Measurements from ENCODE around the gene NDUFAB1. TPM values are rescaled to one million over a fixed set of nuclear protein-coding genes. Genes with fewer than 3 reads are reported as not detected.
A peak's percentile ranks its signal among the peaks of the same experiment; 100 is the strongest.

The NDUFAB1 gene
- total and polyA plus RNA-seq, 2 of the 13 experiments (the other 11 are each of a cell fraction or from before 2014, with no cell fraction given) = 221 to 601 TPM

- TF ChIP-seq YEATS4 (CRISPR knock-in tag; IDR thresholded peaks at IDR 0.05; ENCODE audit: borderline replicate concordance) (peak; percentile 99), BHLHE40 (IDR thresholded peaks at IDR 0.05; ENCODE audit: low read length) (peak; percentile 59; the same call in 1 of the 2 replicates), SNAPC2 (CRISPR knock-in tag; IDR thresholded peaks at IDR 0.05) (peak; percentile 98), HDAC6 (IDR thresholded peaks at IDR 0.05; ENCODE audit: low read depth, low read length) (no peak), ZNF3 (CRISPR knock-in tag; IDR thresholded peaks at IDR 0.05) (no peak), MXD1 (CRISPR knock-in tag; IDR thresholded peaks at IDR 0.05) (peak; percentile 94), ZNF737 (CRISPR knock-in tag; IDR thresholded peaks at IDR 0.05; ENCODE audit: borderline replicate concordance) (no peak), ZBED4 (CRISPR knock-in tag; IDR thresholded peaks at IDR 0.05; ENCODE audit: borderline replicate concordance) (peak; percentile 90), ZIK1 (CRISPR knock-in tag; IDR thresholded peaks at IDR 0.05; ENCODE audit: borderline replicate concordance, low read depth) (peak; percentile 60; the same call in 1 of the 2 replicates), SETDB1 (CRISPR knock-in tag; IDR thresholded peaks at IDR 0.05; ENCODE audit: borderline replicate concordance) (no peak), TOE1 (CRISPR knock-in tag; IDR thresholded peaks at IDR 0.05) (peak; percentile 37; the same call in 1 of the 2 replicates), EEA1 (CRISPR knock-in tag; IDR thresholded peaks at IDR 0.05; ENCODE audit: borderline replicate concordance) (peak; percentile 96; the same call in 1 of the 2 replicates), RBFOX2 (IDR thresholded peaks at IDR 0.05; ENCODE audit: low read depth, low read length) (peak; percentile 100), MED8 (CRISPR knock-in tag; IDR thresholded peaks at IDR 0.05; ENCODE audit: insufficient replicate concordance) (no peak), MXI1 (IDR thresholded peaks at IDR 0.05; ENCODE audit: borderline replicate concordance, low read depth, low read length) (peak; percentile 99; the same call in 2 of the 3 replicates), NFYC (CRISPR knock-in tag; IDR thresholded peaks at IDR 0.05) (peak; percentile 61), NFKBIZ (CRISPR knock-in tag; IDR thresholded peaks at IDR 0.05) (peak; percentile 73)
- TF ChIP-seq, protein P1, sequence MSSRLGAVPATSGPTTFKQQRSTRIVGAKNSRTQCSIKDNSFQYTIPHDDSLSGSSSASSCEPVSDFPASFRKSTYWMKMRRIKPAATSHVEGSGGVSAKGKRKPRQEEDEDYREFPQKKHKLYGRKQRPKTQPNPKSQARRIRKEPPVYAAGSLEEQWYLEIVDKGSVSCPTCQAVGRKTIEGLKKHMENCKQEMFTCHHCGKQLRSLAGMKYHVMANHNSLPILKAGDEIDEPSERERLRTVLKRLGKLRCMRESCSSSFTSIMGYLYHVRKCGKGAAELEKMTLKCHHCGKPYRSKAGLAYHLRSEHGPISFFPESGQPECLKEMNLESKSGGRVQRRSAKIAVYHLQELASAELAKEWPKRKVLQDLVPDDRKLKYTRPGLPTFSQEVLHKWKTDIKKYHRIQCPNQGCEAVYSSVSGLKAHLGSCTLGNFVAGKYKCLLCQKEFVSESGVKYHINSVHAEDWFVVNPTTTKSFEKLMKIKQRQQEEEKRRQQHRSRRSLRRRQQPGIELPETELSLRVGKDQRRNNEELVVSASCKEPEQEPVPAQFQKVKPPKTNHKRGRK (CRISPR knock-in tag; IDR thresholded peaks at IDR 0.05) = peak; percentile 68; the same call in 1 of the 2 replicates
- TF ChIP-seq, protein P2, sequence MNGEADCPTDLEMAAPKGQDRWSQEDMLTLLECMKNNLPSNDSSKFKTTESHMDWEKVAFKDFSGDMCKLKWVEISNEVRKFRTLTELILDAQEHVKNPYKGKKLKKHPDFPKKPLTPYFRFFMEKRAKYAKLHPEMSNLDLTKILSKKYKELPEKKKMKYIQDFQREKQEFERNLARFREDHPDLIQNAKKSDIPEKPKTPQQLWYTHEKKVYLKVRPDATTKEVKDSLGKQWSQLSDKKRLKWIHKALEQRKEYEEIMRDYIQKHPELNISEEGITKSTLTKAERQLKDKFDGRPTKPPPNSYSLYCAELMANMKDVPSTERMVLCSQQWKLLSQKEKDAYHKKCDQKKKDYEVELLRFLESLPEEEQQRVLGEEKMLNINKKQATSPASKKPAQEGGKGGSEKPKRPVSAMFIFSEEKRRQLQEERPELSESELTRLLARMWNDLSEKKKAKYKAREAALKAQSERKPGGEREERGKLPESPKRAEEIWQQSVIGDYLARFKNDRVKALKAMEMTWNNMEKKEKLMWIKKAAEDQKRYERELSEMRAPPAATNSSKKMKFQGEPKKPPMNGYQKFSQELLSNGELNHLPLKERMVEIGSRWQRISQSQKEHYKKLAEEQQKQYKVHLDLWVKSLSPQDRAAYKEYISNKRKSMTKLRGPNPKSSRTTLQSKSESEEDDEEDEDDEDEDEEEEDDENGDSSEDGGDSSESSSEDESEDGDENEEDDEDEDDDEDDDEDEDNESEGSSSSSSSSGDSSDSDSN (CRISPR knock-in tag; IDR thresholded peaks at IDR 0.05) = peak; percentile 82
- TF ChIP-seq, protein P3, sequence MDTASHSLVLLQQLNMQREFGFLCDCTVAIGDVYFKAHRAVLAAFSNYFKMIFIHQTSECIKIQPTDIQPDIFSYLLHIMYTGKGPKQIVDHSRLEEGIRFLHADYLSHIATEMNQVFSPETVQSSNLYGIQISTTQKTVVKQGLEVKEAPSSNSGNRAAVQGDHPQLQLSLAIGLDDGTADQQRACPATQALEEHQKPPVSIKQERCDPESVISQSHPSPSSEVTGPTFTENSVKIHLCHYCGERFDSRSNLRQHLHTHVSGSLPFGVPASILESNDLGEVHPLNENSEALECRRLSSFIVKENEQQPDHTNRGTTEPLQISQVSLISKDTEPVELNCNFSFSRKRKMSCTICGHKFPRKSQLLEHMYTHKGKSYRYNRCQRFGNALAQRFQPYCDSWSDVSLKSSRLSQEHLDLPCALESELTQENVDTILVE (CRISPR knock-in tag; IDR thresholded peaks at IDR 0.05) = peak; percentile 56
These were observed at the start of gene NDUFAB1 (continued) for GRCh38 chr16:23595951-23596720.

Measured in HepG2 (cell line).